Neuron (in vitro differentiated cells): ENCODE results near the gene BMP4.
"Not testable (repeated sequence)": the region's sequence is repeated elsewhere in the genome, so short reads cannot be mapped to it uniquely, and the experiment has no call there.

Experiments
- H2AFZ ChIP-seq: one replicate; pipeline ENCODE4 v1.6.1; 2013; ENCODE audit warnings: low read depth, mild to moderate bottlenecking, inconsistent platforms, low read length, moderate library complexity
- H3K27me3 ChIP-seq: one replicate; pipeline ENCODE4 v1.6.1; 2013; ENCODE audit warnings: low read length; ENCODE audit not compliant: insufficient read depth
- H3K36me3 ChIP-seq: one replicate; pipeline ENCODE4 v1.6.1; 2013; ENCODE audit warnings: low read length; ENCODE audit not compliant: insufficient read depth
- H3K4me1 ChIP-seq: one replicate; pipeline ENCODE4 v1.6.1; 2013; ENCODE audit warnings: low read length; ENCODE audit not compliant: insufficient read depth
- H3K4me3 ChIP-seq: 2 replicates; pipeline ENCODE4 v1.5.1; 2013; ENCODE audit warnings: mild to moderate bottlenecking, low read length, moderate library complexity
- H3K9me3 ChIP-seq: one replicate; pipeline ENCODE4 v1.6.1; 2013; ENCODE audit warnings: low read length

BMP4 gene

DNA sequence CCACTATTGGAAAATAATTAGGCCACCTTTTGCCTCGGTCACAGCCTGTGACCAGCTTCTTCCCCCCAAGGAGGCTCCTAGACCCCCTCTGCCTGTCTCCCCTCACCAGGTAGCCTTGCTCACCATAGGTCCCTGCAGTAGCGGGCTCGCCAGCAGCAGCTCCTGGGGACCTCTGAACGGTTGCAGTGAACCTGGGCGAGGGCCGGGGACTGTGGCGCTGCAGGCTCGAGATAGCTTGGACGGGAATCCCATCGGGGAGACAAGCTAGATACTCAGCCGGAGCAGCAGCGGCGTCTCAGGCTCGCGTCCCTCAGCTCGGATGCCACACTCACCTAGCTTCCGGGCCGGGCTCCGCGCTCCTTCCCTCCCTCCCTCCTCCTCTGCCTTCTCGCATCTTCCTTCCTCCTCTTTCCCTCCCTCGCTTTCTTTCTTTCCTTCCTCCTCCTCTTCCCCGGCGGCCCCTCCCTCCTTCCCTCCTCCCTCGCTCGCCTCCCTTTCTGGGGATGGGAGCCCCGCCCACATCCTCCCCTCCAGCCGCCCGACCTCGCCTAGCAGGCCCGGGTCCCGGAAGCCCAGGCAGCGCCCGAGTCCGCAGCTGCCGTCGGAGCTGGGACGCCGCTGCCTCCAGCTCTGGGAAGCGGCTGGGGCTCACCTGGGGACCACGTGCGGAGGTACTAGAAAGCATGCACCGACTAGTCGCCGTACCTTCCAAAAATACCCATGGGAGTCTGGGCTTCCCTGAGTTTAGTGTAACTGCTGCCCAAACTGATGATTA, at the start of gene BMP4:
BMP4 (minus strand) TSS at position 399 of the 775 bp plus-strand sequence. CDS start 4,603 bp downstream, outside the sequence.
- Histone ChIP-seq H3K27me3 (peaks cover 78% of the 10 kb centered on the region), H3K4me1 (peaks cover 27% of the 10 kb centered on the region)

DNA sequence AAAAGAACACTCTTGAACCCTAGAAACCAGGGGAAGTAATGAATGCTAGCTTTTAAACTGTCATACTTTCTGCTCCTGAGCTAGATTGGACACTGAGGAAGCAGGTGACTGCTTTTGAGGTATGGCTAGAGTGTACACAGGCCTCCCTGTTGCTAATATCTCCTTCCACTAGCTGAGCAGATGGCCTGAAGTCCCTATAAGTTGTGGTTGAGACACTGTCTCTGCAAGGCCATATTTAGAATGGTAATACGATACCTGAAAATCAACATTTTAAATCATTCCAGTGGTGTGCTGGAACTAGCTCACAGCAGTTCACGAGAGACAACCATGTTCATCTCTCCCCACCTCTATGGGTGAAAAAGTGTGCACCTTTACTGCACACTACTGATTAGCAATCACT, 46.4 kb upstream of the BMP4 start:
- Histone ChIP-seq H3K27me3 (no peaks in the 10 kb centered on the region), H3K4me1 (no peaks in the 10 kb centered on the region), H3K36me3 (no peaks in the 10 kb centered on the region), H3K4me3 (no peak overlapping the region), H3K9me3 (no peaks in the 10 kb centered on the region), H2AFZ (no peak overlapping the region)

More for the DNA sequence above, at the start of gene BMP4:
- no peaks in the 10 kb centered on the region for H3K36me3 ChIP-seq
- H2AFZ ChIP-seq, result no peak within 1 kb of the TSS
- H3K9me3 ChIP-seq, result no peaks in the 10 kb centered on the region
- no peak within 1 kb of the TSS for H3K4me3 ChIP-seq

DNA sequence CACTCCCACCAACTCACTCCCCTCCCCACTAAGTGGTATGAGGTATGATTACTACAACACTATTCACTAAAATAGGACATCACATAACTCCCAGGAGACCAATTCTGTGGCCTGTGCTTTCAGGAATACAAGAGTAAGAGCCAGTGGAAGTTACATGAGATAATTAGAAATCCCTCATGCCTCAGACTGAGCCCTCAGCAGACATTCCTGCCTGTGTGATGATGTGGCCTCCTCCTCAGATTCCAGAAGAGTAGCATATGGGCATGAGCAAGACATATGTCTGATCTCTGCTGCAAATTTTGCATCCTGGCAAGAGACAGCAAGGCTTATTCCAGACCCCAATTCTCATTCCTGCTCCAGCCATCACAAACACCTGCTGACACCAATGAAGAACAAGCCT, 46.0 kb upstream of the BMP4 start:
- H3K9me3 ChIP-seq, result no peaks in the 10 kb centered on the region

DNA sequence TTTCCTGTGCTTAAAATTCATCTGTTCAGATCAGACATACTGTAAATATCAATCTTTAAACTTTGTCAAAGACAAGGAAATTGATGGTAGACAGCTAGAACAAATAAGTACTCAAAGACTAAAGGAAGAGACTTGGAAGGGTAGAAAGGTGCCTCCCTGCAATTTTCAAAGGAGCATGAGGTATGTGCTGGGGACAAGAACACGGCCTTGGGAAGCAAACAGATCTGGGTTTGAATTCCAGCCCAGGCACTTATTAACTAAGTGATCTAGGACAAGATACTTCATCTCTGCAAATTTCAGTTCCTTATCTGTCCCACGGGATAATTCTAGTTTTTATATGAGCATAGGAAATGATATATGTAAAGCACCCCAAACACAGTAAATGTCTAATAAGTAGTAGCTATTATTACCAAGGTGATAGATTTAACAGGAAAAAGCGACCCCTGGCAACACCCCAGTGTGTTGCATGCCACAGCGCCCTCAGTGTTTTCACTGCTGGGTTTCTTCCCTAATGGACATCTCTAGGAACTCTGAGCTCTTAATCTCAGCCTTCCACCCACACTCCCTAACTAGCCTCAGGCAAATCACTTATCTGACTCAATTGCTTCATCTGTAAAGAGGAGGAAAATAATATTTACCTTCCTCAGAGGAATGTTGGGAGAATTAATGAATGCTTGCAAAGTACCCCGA, 44.7 kb upstream of the BMP4 start:
- no peaks in the 10 kb centered on the region for H3K9me3 ChIP-seq
- no peak overlapping the region for H2AFZ ChIP-seq
- H3K27me3 ChIP-seq, result no peaks in the 10 kb centered on the region
- H3K36me3 ChIP-seq, result no peaks in the 10 kb centered on the region
- H3K4me3 ChIP-seq, result no peak overlapping the region
- no peaks in the 10 kb centered on the region for H3K4me1 ChIP-seq

More for the DNA sequence above, 46.0 kb upstream of the BMP4 start:
- Histone ChIP-seq H2AFZ (no peak overlapping the region), H3K36me3 (no peaks in the 10 kb centered on the region), H3K27me3 (no peaks in the 10 kb centered on the region), H3K4me1 (no peaks in the 10 kb centered on the region), H3K4me3 (no peak overlapping the region)

DNA sequence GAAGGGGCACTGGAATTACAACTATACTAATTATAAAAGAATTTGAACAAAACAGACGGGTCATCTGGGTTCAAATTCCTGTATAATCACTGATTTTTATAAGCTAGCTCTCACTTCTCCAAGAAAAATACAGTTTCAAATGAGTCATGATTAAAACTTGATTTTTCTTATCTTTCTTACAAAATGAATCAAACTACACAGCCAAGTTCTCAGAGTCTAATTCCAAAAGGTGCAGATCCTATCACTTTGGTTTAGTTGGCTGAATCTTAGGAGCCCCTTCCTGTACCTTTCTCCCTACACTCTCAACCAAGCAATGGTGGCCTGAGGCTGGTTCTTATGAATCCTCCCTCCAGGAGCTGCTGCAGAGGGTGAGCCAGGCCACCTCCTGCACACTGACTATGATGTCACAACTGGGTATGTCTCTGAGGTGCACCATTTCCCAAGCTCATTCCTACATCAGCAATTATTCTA, 43.8 kb upstream of the BMP4 start:
- no peaks in the 10 kb centered on the region for H3K27me3 ChIP-seq
- H3K9me3 ChIP-seq, result no peaks in the 10 kb centered on the region
- no peak overlapping the region for H3K4me3 ChIP-seq
- H3K4me1 ChIP-seq, result no peaks in the 10 kb centered on the region
- no peaks in the 10 kb centered on the region for H3K36me3 ChIP-seq
- no peak overlapping the region for H2AFZ ChIP-seq

DNA sequence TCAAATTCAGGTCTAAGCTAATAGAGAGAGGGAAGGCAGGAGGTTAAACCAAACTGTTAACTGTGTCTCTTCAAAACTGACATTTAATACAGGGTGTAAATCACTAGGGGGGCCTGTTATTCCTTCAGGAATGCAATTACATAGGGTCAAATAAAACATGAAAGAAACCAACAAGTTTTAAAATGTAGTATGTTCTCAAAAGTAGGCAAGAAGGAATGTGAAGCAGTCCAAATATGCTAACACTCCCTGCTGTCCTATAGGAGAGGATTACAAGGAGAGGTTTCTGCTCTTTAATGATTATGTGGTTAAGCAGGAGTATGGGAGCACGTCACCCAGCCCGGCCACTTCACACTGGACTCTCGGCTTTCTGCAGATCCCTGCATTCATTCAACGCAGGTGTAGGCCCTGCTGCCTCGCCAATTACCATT, 42.5 kb upstream of the BMP4 start:
- Histone ChIP-seq H3K9me3 (no peaks in the 10 kb centered on the region), H3K4me3 (no peak overlapping the region), H2AFZ (no peak overlapping the region), H3K4me1 (no peaks in the 10 kb centered on the region), H3K36me3 (no peaks in the 10 kb centered on the region), H3K27me3 (no peaks in the 10 kb centered on the region)

DNA sequence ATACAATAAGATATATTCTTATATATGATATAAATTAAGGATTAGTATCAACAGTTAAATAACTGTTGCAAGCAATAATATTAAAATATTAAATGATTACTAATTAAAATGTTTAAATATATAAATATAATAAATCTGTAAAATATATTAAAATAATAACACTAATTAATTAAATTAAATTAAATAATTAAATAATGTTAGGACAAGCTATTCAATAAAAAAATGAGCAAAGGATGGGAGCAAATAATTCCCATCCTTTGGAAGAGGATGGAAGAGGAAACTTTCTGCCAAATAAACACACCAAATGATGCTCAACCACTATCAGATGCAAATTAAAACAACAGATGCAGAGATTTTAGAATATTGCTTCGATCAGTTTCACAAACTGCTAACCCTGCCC, 39.4 kb upstream of the BMP4 start:
- Histone ChIP-seq H3K27me3 (no peaks in the 10 kb centered on the region), H3K4me1 (no peaks in the 10 kb centered on the region), H3K4me3 (no peak overlapping the region), H2AFZ (no peak overlapping the region), H3K36me3 (no peaks in the 10 kb centered on the region), H3K9me3 (no peaks in the 10 kb centered on the region)

DNA sequence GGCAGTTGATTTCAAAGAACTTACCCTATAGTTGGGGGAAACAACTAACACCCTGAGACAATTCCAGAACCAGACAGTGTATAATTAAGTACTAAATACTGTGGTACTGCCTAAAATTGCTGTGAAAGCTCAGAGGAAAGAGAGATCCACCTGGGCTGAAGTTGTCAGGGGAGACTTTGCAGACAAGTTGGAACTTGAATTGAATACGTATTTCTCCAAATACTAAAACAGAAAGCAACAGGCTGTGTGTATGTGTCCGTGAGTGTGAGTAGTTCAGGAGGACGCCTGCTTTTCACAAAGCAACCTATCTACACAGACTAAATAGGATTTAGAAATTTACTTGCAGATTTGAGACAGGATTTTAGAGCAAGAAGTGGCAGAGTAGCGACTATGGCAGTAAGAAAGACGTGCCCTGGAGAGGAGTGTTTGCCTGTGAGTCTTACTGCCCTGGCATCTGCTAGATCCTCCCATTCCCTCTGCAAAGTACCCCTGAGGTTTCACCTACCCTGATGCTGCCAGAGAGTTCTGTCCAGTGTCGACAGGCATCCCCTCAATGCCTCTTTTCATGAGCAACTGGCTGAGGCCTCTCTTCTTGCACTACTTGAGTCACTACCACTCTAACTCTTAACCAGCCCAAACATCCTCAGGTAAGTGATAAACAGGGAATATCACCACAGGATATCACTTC, 37.4 kb upstream of the BMP4 start:
- H3K9me3 ChIP-seq, result no peaks in the 10 kb centered on the region
- H3K4me1 ChIP-seq, result no peaks in the 10 kb centered on the region
- H3K36me3 ChIP-seq, result no peaks in the 10 kb centered on the region
- no peaks in the 10 kb centered on the region for H3K27me3 ChIP-seq
- no peak overlapping the region for H3K4me3 ChIP-seq
- no peak overlapping the region for H2AFZ ChIP-seq

DNA sequence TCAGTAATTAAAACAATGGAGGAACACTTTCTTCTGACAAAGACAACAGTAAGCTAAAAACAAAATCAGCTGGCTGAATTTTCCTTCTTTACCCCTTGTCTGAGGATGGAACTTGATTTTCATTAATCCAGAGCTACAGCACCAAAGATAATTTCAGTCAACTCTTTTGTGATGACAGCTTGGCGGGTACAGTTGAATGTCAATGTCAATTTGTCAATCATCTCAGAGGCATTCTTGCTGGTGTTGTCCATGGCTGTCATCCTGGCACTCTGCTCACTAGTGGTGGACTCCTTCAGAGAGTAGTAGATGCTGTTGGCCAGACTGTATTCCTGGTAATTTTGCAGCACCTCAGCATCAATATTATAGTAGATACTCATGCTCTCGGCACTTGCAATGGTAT, 34.4 kb upstream of the BMP4 start:
- no peak overlapping the region for H3K4me3 ChIP-seq
- no peaks in the 10 kb centered on the region for H3K27me3 ChIP-seq
- H3K9me3 ChIP-seq, result no peaks in the 10 kb centered on the region
- no peak overlapping the region for H2AFZ ChIP-seq
- H3K36me3 ChIP-seq, result no peaks in the 10 kb centered on the region
- no peaks in the 10 kb centered on the region for H3K4me1 ChIP-seq

DNA sequence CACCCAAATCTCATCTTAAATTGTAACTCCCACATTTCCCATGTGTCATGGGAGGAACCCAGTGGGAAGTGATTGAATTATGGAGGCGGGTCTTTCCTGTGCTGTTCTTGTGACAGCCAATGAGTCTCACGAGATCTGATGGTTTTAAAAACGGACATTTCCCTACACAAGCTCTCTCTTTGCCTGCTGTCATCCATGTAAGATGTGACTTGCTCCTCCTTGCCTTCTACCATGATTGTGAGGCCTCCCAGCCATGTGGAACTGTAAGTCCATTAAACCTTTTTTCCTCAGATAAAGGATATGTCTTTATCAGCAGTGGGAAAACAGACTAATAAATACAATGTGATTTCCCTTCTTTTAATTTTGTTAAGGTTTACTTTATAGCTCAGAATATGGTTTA, 30.1 kb upstream of the BMP4 start:
- H2AFZ ChIP-seq, H3K9me3 ChIP-seq, H3K36me3 ChIP-seq, H3K4me3 ChIP-seq, H3K27me3 ChIP-seq, H3K4me1 ChIP-seq: not testable (repeated sequence)

DNA sequence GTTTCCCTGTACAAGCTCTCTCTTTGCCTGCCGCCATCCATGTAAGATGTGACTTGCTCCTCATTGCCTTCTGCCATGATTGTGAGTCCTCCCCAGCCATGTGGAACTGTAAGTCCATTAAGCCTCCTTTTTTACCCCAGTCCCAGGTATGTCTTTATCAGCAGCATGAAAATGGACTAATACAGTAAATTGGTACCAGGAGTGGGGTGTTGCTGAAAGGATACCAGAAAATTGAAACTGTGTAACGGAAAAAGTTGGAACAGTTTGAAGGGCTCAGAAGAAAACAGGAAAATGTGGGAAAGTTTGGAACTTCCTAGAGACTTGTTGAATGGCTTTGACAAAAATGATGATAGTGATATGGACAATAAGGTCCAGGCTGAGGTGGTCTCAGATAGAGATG, 28.3 kb upstream of the BMP4 start:
- H3K4me3 ChIP-seq, H3K36me3 ChIP-seq, H3K27me3 ChIP-seq, H3K4me1 ChIP-seq, H2AFZ ChIP-seq, H3K9me3 ChIP-seq: not testable (repeated sequence)

DNA sequence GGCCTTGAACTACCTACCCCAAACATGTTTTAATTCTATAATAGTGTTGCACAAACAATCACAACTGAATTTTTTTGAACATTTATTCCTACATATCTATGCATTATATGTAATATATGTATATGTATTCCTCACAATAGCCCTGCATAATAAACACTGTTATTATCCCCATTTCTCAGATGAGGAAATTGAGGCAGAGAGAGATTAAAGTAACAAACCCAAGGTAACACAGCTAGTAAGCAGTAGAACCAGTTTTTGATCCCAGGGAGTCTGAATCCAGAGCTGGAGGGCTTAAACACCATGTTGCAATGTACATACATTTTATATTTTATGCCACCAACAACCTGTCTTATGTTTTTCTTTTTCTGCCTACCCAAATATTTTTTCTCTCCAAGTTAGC, 26.5 kb upstream of the BMP4 start:
- H3K4me1 ChIP-seq, result peaks cover 8% of the 10 kb centered on the region
- no peak overlapping the region for H3K4me3 ChIP-seq
- no peaks in the 10 kb centered on the region for H3K9me3 ChIP-seq
- no peaks in the 10 kb centered on the region for H3K27me3 ChIP-seq
- no peak overlapping the region for H2AFZ ChIP-seq
- H3K36me3 ChIP-seq, result no peaks in the 10 kb centered on the region

DNA sequence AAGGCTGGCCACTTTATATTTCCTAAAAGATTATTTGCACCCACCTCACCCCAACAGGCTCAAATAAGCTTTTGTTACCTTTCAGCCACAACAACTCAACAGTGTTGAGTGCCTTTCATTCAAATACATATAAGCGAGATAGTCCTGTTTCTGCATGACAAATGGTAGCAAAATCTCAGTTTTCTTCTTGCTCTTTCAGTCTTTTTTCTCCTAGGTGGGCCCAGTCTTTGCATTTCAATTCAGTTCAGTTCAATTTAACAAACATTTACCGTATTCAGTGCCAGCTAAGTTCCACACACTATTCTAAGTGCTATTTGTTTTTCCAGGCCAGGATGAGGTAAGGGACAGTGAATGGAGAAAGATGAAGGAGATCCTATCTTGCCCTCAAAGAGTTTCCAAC, 25.9 kb upstream of the BMP4 start:
- Histone ChIP-seq H3K4me3 (no peak overlapping the region), H2AFZ (no peak overlapping the region), H3K9me3 (no peaks in the 10 kb centered on the region), H3K36me3 (no peaks in the 10 kb centered on the region), H3K4me1 (peaks cover 8% of the 10 kb centered on the region), H3K27me3 (no peaks in the 10 kb centered on the region)
